Nucleus accumbens (tissue), 56 donors: ENCODE measurements around the gene HOXD9.

Source experiments
- DNase-seq, 56 donors: peaks; one replicate each; lab custom pipeline; 2025; lab: John Stamatoyannopoulos, UW

The HOXD9 gene

DNA sequence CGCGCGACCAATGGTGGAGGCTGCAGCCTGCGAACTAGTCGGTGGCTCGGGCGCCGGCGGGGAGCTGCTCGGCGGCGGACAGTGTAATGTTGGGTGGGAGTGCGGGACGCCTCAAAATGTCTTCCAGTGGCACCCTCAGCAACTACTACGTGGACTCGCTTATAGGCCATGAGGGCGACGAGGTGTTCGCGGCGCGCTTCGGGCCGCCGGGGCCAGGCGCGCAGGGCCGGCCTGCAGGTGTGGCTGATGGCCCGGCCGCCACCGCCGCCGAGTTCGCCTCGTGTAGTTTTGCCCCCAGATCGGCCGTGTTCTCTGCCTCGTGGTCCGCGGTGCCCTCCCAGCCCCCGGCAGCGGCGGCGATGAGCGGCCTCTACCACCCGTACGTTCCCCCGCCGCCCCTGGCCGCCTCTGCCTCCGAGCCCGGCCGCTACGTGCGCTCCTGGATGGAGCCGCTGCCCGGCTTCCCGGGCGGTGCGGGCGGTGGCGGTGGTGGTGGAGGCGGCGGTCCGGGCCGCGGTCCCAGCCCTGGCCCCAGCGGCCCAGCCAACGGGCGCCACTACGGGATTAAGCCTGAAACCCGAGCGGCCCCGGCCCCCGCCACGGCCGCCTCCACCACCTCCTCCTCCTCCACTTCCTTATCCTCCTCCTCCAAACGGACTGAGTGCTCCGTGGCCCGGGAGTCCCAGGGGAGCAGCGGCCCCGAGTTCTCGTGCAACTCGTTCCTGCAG, at the start of gene HOXD9:
TSS of gene HOXD9 (plus strand) at position 37 of the 728 bp plus-strand sequence. CDS start at position 87, 50 bp downstream.
- no peak for DNase-seq

GRCh38 chr2:176072951-176073904, 49.3 kb upstream of the HOXD9 start:
- DNase-seq, result no peak

DNA sequence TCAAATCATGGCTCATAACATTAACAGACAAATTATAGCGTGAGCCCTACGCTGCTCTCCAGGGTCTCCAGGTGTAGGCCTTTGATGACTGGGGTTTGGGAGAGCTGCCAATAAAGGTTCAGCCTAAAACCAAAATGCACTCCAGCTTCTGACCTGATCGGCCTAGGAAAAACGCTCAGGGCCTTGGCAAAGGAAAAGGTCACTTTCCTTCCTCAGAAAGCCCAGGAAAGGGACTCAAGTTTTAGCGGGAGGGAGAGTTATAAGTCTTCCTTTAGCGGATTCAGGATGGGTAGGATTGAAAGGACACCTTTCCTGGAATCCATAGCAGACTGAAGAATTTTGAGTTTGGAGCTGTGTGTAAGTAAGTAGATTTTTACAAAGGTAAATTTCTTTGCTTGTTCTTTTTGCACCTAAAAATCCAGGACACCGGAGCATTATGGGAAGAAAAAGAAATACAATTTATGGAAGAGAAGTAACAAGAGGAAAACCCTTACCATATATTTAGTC, 47.5 kb upstream of the HOXD9 start:
- no peak for DNase-seq

GRCh38 chr2:176075481-176075880, 47.0 kb upstream of the HOXD9 start:
- DNase-seq, result no peak

DNA sequence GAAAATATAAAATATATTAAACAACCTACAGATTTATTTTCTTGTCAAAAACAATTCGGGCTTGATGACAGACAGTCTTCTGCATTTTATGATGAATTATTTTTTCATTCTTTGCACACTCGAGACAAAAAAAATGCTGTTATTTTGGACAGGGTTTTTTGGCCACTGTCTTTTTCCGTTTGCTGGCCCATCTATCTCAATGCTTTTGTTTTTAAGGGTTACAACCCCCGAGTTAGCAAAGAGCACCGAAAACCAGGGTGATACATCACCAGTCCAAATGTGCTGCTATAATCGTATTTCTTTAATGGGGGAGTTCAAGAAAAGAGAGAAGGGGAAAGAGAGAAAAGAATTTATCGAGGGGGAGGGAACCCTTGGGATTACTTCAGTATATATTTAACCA, 46.5 kb upstream of the HOXD9 start:
- DNase-seq, result no peak

DNA sequence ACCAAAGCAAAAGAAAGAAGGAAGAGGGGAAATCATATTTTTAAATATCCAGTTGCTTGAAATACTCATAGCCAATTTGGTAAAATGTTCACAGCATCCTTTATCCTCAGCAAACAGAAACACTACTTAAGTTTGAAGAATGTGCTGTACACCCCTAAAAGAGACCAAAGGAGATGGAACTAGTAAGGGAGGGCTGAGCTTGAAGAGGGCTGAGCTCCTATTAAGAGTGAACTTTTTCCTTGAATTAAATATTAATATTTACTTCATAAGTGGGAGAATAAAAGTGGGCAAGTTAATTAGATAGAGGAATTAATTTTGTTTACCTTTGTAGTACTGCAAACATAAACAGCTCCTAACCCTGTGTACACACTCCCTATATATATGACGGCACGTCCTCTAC, 45.7 kb upstream of the HOXD9 start:
- DNase-seq, result no peak

- DNase-seq, result no peak
Observed at GRCh38 chr2:176078541-176079284, 43.8 kb upstream of the HOXD9 start.

GRCh38 chr2:176079285-176079830, 43.2 kb upstream of the HOXD9 start:
- no peak for DNase-seq

DNA sequence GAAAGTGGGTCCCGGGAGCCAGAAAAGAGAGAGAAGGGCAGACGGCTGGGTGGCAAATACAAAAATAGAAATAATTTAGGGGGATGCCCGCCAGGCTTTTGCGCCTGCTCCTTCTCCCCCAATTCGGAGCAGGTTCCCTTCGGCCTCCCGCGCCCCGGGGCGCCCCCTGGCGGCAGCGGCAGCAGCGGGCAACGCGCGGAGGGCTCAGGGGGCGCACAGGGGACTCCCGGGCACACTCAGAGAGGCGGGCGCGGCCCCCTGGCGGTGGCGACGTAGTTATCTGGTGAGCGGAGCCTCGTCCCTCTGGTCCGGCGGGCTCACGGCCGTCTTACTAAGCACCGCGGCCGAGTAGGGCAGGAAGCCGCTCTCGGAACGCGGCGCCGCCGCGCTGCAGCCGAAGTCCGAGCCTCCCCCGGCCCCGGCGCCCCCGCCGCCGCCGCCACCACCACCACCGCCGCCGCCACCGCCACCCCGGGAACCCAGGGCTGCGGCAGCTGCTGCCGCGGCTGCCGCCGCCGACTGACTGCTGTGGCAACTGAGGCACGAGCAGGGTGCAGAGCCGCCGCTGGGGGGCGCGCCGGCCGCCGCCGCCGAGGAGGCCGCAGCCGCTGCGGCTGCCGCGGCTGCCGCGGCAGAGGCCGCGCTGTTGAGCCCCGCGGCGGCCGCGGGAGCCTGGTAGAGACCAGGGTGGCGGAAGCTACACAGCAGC, 42.5 kb upstream of the HOXD9 start:
- DNase-seq, result peak in 1 of 56 donors; percentile 6

GRCh38 chr2:176080540-176081375, 41.8 kb upstream of the HOXD9 start:
- DNase-seq, result no peak

- DNase-seq, result no peak
Observed at GRCh38 chr2:176081376-176081836, 41.1 kb upstream of the HOXD9 start.

GRCh38 chr2:176081837-176082524, 40.5 kb upstream of the HOXD9 start:
- no peak for DNase-seq

GRCh38 chr2:176082525-176082823, 40.0 kb upstream of the HOXD9 start:
- no peak for DNase-seq

GRCh38 chr2:176082824-176083751, 39.4 kb upstream of the HOXD9 start:
- DNase-seq, result no peak

GRCh38 chr2:176083796-176084261, 38.7 kb upstream of the HOXD9 start, which contains the start of gene EVX2:
EVX2 (minus strand) TSS chr2:176083962; CDS start chr2:176083776, 186 bp downstream.
- no peak for DNase-seq

DNA sequence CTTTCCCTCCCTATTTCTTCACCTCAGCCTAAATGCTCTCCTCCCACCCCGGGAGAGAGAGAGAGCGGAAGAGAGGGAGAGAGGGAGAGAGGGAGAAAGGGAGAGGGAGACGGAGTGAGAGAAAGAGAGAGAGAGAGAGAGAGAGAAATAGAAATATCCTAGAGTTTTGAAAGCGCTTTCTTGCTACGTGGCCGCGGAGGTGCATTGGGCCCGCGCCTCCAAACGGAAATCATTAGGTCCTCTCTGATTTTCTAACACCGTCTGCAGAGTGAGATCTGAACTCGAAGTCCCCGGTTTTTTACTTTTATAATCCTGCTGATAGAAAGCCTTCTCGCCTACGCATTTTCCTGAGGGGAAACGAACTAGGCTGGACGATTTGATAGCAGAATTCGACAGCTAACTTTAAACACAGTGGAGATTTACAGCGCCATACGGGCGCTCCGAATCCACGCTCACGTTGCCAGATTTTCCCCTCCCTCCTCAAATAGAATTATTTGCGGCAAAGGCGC, 37.9 kb upstream of the HOXD9 start:
- DNase-seq, result no peak
